GM21786 (cell line): Measurements from ENCODE around the gene TNFRSF11A.

Experiments
- ATAC-seq: cut with Tn5 transposase; IDR thresholded peaks from one replicate; pipeline ENCODE4 v1.9.1; 2021; ENCODE audit not compliant: unreplicated experiment

The TNFRSF11A gene

DNA sequence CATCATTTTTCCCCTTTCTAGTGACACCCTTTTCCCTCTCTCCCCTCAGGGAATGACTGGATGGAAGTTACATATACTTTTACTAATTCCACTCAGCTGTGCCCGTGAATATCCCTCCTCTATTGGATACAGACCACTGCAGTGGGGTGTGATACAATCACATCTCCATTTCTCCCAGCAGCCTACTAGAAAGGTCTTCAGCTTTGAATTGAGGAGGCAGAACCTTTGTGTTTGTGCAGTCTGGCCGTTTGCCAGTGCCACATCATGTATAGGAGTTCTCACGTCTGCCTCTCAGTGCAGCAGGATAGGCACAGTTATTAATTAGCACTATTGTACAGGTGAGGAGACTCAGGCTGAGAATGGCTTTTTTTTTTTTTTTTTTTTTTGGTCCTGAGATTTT is 16.4 kb downstream of the TNFRSF11A start:
- no peak for ATAC-seq

DNA sequence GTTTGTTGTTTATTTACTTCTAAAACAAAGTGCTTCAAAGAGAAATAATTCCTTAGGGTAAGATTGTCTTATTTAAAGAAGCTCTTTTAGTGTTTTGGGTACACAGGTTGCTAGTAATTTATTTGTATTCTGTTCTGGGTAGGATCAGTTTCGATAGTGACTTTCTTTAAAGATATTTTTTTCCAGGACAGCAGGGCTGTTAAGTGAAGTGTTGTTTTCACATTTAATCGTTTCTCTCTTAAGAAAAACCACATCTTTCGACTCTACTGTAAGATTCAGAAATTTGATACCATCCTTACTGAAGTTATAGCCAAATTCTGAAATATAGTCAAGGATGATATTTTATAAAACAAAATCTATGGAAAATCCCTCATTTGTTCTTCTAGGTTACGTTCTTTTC is 17.8 kb downstream of the TNFRSF11A start:
- ATAC-seq: no peak

DNA sequence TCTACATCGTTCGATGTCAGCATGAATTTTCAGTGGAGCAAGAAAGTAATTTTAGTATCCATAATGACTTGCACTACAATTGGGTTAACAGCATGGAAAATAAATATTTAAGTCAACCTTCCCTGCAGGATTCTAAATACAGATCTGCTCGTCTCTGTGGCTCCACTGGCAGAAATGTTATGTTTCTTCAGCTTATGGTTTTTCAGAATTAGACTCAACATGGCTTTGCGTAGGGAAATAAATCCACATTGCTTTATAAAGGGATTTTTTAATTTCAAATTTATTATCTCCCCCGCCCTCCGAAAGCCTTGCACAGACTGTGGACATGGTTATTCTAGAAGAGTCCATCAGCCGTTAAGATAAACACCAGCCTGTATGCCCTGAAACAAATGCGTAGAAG is 18.2 kb downstream of the TNFRSF11A start:
- no peak for ATAC-seq

DNA sequence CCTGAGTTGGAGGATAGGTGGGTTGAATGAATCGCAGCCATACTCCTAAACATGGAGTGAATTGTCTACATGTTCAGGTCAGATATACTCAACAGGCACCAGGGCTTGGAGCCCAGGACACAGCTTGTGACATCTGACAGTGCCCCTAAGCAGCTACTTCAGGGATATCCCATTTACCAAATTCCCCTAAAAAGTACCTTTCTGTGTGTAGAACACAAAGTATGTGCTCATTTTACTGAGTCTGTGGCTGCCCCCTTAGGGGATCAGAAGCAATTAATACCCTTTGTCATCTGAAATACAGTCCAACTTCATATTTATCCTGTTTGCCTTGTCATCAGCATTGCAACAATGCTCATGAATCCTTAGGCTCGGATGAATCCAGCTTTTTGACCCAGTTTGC is 20.8 kb downstream of the TNFRSF11A start:
- no peak for ATAC-seq

DNA sequence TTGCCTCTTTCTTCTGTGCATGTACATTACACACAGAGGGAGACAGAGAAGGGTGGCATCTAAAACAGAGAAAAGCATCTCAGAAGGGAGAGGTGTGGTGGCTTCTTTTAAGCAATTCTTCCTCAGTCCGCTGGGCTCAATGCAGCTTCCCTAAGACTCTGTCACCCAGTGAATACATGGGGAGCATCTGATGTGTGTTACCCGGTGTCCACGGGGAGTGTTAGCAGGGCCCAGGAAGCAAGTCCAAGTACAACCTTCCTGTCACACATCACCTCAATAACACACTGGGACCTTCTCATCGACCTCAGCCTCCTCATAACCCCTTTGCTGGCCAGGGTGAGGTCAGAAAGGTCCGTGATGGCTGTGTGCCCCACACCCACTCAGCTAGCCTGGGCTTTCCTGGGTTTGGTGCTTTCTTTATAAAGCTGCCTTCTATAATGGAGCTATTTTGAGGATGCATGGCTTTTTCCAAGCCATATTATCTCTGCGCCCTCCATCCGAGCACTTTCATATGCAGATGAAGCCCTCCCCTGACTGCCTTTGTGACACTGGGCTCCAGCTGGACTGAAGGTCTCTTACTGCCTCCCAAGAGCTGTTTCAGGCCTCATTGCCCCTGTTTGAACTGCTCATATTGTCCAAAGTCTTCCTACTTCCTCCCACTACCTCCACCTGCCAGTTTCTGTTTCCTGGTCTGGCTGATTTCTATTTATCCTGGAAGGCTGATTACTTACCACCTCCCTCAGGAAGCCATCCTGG is 21.4 kb downstream of the TNFRSF11A start:
- ATAC-seq: no peak

DNA sequence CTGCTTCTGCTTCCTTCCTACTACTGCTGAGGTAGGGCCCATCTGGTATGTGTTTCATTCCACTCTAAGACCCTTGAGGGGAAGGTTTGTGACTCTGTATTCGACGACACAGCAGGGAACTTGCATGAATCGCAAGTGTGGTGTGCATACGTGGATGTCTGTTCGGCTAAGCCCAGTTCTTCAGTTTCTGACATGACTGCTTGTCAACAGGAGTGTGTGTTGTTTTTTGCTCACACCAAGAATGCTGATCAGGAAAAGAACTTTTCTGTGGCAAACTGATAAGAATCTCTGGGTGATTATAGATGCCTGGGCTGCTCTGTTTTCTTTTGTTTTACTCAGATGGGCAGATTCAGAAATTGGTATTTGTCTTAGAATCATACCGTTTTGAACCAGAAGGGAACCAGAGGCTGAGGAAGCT is 22.0 kb downstream of the TNFRSF11A start:
- no peak for ATAC-seq

DNA sequence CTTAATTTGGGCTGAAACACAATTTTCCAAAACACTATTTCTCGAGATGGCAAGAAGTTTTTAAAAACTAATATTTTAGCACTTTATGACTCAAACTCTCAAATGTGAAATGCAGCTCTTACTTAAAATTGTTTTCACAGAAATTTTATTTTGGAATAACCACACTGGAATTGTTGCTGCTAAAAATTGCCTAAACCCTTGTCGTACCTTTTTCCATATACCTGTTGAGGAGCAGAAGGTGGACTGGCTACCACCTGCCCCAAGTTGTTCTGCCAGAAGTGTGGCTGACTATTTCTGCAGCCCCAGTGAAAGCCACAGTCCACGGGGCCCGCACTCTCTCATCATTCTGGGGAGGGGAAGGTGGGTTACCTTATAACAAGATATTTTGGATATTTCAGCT is 23.4 kb downstream of the TNFRSF11A start:
- ATAC-seq: no peak

DNA sequence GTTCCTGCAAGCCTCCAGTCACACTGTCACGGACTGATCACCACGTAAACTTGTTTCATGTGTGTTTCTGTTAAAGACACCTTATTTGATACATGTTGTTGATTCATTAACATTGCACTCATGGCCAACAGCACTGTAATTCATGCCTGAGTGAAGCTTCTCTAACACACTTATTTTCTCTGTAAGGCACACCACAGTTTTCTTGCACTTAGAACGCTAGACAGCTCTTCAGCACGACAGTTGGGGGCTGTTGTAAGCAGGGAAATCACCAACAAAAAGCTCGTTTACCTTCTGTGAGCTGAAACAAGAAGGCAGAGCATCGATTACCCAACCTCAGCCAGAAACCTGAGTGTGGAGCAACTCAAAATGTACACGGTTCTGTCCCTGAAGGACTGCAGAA is 28.1 kb downstream of the TNFRSF11A start:
- no peak for ATAC-seq

DNA sequence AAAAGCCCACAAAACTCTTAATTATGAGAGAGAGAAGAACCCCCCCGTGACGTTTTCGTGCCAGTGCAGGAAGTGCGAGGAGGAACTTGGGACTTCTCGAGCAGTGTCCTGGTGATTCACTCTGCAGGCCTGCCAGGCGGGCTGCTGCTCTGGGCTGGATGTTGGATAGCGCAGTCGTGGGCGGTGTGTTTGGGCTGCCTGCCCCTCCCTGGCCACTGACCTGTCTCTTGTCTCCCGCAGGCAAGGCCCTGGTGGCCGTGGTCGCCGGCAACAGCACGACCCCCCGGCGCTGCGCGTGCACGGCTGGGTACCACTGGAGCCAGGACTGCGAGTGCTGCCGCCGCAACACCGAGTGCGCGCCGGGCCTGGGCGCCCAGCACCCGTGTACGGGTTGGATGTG is 29.0 kb downstream of the TNFRSF11A start:
- ATAC-seq: no peak

DNA sequence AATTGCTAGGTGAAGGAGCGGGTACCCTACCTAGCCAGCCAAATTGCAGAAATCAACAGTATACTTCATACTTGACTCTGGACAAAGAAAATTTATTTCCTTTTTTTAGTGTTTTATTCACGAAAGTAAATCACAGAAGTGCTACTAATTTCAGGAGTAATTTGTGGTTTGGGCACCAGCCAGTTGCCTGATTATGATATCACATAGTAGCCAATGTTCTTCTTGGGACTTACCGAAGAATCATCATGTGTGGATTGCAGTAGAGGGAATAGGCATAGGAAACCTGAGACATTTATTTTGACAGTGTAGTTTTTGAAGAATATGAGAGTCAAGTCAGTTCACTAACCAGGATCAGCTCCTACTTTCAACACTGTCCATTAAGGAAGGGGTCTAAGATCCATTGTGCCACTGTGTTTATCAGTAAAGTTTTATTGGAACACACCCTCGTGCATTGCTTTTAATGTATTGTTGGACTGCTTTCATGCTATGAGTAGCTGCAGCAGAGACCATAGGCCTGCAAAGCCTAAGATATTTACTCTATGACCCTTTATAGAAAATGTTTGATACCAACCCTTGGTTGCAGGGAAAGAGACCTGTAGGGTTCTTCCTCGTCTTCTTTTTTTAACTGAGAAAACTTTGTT is 32.1 kb downstream of the TNFRSF11A start:
- no peak for ATAC-seq

DNA sequence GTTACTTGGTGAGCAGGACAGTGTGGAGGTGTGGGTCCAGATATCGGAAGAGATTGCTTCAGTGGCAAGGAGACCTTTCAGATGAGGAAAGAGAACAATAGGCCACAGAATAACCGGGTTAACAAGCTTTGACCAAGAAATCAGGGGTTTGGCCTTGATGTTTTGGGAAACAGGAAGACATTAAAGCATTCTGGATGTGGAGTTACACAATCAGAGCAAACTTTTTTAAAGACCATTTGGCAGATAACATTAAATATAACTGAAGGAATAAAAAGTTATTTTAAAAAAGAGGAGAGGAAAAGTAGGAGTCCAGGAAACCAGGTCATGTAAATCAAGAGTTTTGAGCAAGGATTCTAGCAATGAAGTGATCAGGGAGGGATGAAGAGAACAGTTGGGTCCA is 35.7 kb downstream of the TNFRSF11A start:
- ATAC-seq: no peak

DNA sequence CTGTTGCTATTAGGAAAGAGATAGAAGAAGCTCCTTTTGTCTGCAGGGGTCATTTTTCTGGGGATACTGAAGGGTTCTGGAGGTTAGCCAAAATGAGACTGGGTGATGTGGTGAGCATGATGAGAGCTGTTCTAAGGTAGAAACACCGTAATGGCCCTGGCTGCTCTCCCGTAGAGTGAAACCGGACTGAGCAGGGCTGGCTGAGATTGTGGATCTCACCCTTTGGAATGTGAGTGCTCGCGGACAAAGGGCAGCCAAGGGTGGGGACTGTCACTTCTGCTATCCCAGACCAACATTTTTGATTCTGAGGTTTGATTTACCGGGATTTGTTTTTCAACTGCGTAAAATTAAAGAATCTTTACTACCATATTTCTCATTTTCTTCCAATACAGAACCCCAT is 36.2 kb downstream of the TNFRSF11A start:
- no peak for ATAC-seq

DNA sequence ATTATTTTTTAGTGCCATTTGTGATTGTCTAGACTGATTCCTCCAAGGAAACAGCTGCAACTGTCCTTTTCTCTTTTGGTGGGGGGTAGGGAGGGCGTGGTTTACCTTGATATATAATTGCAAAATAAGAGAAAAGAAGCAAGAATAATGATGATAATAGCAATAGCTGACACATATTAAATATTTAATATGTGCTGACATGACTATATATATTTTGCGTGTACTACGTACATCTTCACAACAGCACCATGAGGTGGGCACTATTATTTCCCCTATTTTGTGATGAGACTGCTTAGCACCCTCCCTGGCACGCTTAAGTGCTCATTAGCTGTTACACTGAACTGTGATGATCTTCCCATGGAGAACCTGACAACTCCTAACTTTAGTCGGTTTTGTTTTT is 39.4 kb downstream of the TNFRSF11A start:
- ATAC-seq: no peak

DNA sequence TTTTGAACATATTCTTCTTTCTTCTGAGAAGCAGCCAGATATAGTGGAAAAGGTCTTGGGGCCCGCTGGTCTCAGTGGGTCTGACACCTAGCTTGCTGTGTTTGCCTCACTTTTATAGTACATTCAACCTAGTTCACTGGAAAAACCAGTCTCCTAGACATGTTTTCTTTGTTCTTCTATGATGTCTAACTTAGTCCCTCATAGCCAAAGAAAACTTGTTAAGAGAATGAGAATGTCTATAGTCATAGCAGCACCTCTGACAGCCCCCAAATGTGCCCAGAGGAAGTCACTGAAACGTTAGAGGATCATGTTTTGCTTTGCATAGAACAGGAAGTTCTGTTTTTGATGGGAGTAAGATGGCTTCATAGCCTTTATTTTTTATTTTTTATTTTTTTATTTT is 40.3 kb downstream of the TNFRSF11A start:
- no peak for ATAC-seq

DNA sequence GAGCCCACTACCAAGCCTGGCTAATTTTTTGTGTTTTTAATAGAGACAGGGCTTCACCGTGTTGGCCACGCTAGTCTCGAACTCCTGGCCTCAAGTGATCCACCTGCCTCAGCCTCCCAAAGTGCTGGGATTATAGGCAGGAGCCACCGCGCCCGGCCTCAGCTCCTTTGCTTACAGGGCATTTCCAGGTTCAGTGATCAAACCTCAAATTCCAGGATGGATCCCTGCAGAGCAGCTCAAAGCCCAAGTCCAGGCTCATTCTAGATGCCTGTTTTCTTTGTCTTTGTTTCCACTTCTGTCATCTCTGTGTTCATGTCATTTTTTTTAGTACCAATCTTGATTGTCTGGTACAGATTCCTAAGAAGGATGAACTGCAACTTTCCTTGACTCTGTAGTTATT is 41.9 kb downstream of the TNFRSF11A start:
- no peak for ATAC-seq

DNA sequence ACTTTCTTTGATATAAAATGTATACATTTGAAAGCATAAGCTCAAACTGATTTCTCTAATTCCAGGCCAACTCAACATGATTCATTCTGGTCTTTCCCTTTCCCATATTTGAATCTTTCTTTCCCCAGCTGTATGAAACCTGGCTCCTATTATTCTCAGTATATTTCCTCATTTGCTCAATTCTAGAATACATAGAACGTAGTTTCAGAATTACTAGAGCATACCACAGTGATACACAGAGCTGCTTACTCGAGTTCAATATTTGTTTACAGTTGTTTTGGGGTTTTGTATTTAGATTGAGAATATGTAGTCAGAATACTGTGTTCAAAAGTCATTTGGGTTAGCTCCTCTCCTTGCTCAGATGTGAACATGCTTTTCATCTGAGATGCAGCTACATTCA is 43.0 kb downstream of the TNFRSF11A start:
- ATAC-seq: peak; percentile 46

DNA sequence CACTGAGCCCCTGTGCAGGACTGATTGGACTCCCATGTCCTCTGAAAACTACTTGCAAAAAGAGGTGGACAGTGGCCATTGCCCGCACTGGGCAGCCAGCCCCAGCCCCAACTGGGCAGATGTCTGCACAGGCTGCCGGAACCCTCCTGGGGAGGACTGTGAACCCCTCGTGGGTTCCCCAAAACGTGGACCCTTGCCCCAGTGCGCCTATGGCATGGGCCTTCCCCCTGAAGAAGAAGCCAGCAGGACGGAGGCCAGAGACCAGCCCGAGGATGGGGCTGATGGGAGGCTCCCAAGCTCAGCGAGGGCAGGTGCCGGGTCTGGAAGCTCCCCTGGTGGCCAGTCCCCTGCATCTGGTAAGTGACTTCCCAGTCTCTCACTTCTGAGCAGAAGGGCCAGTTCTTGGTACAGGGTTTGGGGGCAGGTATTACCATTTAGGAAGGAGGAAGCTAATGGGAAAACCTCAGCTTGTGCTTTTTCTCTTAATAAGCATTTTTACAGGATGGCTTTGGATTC is 44.1 kb downstream of the TNFRSF11A start:
- no peak for ATAC-seq

DNA sequence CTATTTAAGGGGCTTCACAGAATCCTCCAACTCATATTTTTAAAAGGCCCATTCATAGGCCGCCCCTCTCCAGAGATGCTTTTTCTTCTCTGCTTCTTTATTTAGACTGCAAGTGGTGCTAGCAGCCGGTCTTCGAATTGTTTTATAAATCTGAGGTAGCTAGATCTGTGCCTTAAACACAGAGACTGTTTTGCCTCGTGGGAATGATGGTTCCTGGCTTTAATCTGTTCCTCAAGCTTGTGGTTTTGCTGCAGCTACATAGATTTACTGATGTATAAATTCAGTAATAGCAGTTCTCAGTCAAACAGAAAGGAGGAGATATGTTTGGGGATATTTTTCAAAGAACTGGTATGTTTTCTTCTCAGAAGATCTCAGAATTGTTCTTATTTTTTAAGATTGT is 45.3 kb downstream of the TNFRSF11A start:
- ATAC-seq: no peak

DNA sequence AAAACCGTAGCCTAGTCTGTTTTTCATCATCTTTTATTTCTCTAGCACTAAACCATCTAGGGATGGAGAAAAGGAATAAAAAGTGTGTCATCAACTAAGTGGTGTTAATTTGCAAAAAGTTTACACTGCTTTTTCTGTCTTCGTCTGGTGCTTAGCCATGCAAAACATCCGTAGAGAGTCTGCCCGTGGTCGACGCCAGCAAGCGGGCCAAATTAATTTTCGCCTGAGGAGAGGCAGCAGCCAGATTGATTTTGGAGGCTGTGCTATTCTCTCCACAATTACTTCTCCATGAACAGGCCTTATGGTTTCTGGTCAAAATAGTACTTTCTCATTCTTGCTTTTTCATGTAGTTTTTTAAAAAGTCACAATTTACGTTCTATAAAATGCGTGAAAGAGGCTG is 46.3 kb downstream of the TNFRSF11A start:
- ATAC-seq: no peak

DNA sequence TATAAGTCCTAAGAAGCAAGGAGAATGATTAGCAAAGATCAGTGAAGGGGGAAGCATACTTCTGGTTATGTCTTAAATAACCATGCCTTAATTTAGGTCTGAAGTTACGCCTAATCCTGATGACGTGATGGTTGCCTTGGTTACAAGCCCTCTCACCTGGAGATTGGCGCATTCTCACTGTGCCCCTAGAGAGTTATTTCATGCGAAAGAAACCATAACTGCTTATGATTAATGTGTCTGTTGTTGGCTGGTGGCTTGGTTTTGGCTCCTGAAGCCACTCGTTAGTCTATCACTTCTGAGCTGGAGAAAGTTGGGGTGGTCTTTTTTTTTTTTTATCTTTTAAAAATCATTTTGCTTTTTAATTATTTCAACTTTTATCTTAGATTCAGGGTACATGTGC is 47.0 kb downstream of the TNFRSF11A start:
- peak; percentile 57 for ATAC-seq

DNA sequence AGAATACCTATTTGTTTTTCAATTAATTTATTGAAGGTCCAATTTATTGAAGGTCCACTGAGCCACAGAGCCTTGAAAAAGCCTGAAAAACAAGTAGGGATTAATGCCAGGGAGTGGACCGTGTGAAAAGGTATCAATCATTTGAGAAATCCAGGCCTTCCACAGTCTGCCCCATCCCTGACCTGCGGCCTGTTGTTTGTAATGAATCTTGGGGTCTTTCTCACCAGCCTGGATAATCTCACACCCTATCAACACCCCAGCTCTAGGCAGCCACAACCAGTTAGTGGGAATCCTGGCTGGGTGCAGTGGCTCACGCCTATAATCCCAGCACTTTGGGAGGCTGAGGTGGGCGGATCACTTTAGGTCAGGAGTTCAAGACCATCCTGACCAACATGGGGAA is 47.8 kb downstream of the TNFRSF11A start:
- ATAC-seq: no peak

DNA sequence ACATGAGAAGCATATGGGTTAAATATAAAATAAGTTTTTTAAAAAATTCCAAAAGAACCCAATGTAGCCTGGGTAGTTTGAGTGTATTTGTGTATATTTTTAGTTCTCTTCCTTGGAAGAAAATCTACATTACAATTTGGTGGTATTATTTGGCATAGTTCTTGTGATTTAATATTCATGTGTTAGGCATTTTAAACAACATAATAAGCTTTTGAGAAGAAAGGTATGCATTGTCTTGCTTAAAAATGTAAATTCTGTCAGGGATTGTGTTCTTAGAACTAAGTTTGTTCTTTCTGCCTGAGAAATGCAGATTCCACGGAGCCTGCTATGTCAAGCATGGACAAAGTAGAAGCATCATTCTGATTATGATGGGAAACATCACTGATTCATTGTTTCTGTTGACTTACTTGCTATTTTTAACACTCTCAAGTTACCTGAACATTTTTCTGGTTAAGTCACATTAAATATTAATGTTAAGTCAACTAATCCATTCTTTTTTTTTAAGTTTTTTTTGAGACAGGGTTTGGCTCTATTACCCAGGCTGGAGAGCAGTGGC is 49.4 kb downstream of the TNFRSF11A start:
- ATAC-seq: no peak
